Osteoblast (primary cell): ENCODE data around the gene CARNS1. TPM values are rescaled to one million over a fixed set of nuclear protein-coding genes. Genes with fewer than 3 reads are reported as not detected.

Source experiments
- DNase-seq: peaks from one replicate; pipeline ENCODE4 v3.0.0; 2011; ENCODE audit warnings: low spot score, mixed read lengths; ENCODE audit not compliant: insufficient read length; ENCODE audit errors: missing footprints
- H2AFZ ChIP-seq: 2 replicates; pipeline ENCODE4 v1.6.0; 2011; ENCODE audit warnings: mild to moderate bottlenecking, low read length
- H3K27ac ChIP-seq: 2 replicates; pipeline ENCODE4 v1.5.1; 2011; ENCODE audit warnings: mild to moderate bottlenecking, low read depth, low read length, moderate library complexity
- H3K27me3 ChIP-seq: 2 replicates; pipeline ENCODE4 v1.6.0; 2012; ENCODE audit warnings: mild to moderate bottlenecking, control low read depth, inconsistent platforms, low read length, moderate library complexity; ENCODE audit not compliant: insufficient read depth
- H3K36me3 ChIP-seq: 2 replicates; pipeline ENCODE4 v1.5.1; 2011; ENCODE audit warnings: mild to moderate bottlenecking, low read length, control low read depth, moderate library complexity; ENCODE audit not compliant: insufficient read depth
- H3K4me1 ChIP-seq: 2 replicates; pipeline ENCODE4 v1.5.1; 2011; ENCODE audit warnings: mild to moderate bottlenecking, low read length, control low read depth, moderate library complexity; ENCODE audit not compliant: insufficient read depth
- H3K4me2 ChIP-seq: 2 replicates; pipeline ENCODE4 v1.6.0; 2011; ENCODE audit warnings: mild to moderate bottlenecking, low read length; ENCODE audit not compliant: insufficient read depth
- H3K4me3 ChIP-seq: fragments of 200-600 bp; sonication (generic); 3 replicates; pipeline ENCODE4 v1.5.1; 2012; ENCODE audit warnings: mild to moderate bottlenecking, low read length, inconsistent platforms; ENCODE audit not compliant: insufficient read depth
- H3K79me2 ChIP-seq: 2 replicates; pipeline ENCODE4 v1.6.0; 2012; ENCODE audit warnings: mild to moderate bottlenecking, low read length, control low read depth, inconsistent platforms; ENCODE audit not compliant: insufficient read depth
- H3K9me3 ChIP-seq: 2 replicates; pipeline ENCODE4 v1.5.1; 2011; ENCODE audit warnings: low read depth, low read length, control low read depth
- H4K20me1 ChIP-seq: 2 replicates; pipeline ENCODE4 v1.6.0; 2012; ENCODE audit warnings: mild to moderate bottlenecking, low read length, control low read depth; ENCODE audit not compliant: insufficient read depth
- total RNA-seq: library from RNA; depleted of rRNA; stranded (reverse); fragments of >200 nt; gene quantifications from 2 replicates; pipeline ENCODE4 v1.2.3, GENCODE V29; 2012
- TF ChIP-seq, protein P1 (sequence below): IDR thresholded peaks from 2 replicates; pipeline ENCODE4 v1.5.1; 2011; ENCODE audit warnings: mild to moderate bottlenecking, low read depth, low read length, moderate library complexity; ENCODE audit errors: extremely low read depth

The CARNS1 gene
- total RNA-seq, 1 donor: under 0.01 TPM

DNA sequence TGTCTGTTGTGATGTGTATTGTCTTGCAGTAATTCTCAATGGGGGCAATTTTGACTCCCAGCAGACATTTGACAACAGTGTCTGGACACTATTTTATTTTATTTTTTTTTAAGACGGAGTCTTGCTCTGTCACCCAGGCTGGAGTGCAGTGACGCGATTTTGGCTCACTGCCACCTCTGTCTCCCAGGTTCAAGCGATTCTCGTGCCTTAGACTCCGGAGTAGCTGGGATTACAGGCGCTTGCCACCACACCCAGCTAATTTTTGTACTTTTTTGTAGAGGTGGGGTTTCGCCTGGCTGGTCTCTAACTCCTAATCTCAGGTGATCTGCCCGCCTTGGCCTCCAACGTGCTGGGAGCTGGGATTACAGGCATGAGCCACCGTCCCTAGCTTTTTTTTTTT lies 14.2 kb downstream of the CARNS1 start:
- Histone ChIP-seq H3K9me3 (no peaks in the 10 kb centered on the region), H3K27me3 (no peaks in the 10 kb centered on the region), H3K36me3 (peaks cover 34% of the 10 kb centered on the region), H3K27ac (no peak overlapping the region), H3K4me1 (peaks cover 12% of the 10 kb centered on the region), H3K79me2 (peaks cover 25% of the 10 kb centered on the region), H2AFZ (no peak overlapping the region), H3K4me3 (no peak overlapping the region), H4K20me1 (no peaks in the 10 kb centered on the region), H3K4me2 (peak overlapping the region; percentile 87)
- TF ChIP-seq, protein P1, sequence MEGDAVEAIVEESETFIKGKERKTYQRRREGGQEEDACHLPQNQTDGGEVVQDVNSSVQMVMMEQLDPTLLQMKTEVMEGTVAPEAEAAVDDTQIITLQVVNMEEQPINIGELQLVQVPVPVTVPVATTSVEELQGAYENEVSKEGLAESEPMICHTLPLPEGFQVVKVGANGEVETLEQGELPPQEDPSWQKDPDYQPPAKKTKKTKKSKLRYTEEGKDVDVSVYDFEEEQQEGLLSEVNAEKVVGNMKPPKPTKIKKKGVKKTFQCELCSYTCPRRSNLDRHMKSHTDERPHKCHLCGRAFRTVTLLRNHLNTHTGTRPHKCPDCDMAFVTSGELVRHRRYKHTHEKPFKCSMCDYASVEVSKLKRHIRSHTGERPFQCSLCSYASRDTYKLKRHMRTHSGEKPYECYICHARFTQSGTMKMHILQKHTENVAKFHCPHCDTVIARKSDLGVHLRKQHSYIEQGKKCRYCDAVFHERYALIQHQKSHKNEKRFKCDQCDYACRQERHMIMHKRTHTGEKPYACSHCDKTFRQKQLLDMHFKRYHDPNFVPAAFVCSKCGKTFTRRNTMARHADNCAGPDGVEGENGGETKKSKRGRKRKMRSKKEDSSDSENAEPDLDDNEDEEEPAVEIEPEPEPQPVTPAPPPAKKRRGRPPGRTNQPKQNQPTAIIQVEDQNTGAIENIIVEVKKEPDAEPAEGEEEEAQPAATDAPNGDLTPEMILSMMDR: no peak
- no peak for DNase-seq

DNA sequence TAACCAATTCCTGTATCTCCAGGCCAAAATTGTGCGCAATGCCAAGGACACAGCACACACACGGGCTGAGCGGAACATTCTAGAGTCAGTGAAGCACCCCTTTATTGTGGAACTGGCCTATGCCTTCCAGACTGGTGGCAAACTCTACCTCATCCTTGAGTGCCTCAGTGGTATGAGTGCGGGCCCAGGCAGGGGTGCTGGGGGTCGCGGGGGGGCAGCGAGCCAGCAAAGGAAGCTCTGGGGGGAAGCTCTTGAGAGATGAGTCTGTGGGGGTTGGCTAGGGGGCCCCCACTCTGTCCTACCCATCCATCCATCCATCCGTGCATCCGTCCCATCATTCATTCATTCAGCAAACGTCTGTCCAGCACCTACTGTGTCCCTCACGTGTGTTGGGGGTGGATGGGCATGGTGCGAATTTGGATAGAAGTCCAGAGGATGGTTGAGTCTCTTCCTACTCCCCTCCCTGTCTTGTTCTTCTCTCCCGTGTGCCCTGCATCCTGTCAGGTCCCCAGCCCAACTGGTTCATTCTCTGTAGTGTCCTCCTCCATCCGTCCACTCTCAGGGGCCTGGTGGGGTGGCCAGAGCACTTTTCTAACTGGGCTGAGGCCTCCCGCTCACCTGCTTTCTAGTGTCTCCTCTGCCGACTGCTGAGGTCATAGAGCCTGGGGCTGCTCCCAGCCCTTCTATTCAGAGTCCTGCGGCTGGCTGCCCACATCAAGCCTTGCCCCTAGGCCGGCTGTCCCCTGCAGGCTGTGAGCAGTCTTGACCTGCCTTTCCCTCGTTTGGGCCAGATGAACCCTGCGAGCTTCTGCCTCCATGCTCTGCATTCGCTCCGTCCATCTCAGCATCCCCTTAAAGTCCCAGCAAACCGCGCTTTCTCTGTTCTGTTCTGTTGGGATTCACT lies 16.1 kb downstream of the CARNS1 start:
- Histone ChIP-seq H3K4me1 (peaks cover 12% of the 10 kb centered on the region), H3K4me2 (no peak overlapping the region), H3K4me3 (no peak overlapping the region), H4K20me1 (no peaks in the 10 kb centered on the region), H3K79me2 (peaks cover 25% of the 10 kb centered on the region), H2AFZ (no peak overlapping the region), H3K36me3 (peaks cover 34% of the 10 kb centered on the region), H3K27ac (no peak overlapping the region), H3K9me3 (no peaks in the 10 kb centered on the region), H3K27me3 (no peaks in the 10 kb centered on the region)
- TF ChIP-seq, protein P1: no peak
- DNase-seq: no peak

DNA sequence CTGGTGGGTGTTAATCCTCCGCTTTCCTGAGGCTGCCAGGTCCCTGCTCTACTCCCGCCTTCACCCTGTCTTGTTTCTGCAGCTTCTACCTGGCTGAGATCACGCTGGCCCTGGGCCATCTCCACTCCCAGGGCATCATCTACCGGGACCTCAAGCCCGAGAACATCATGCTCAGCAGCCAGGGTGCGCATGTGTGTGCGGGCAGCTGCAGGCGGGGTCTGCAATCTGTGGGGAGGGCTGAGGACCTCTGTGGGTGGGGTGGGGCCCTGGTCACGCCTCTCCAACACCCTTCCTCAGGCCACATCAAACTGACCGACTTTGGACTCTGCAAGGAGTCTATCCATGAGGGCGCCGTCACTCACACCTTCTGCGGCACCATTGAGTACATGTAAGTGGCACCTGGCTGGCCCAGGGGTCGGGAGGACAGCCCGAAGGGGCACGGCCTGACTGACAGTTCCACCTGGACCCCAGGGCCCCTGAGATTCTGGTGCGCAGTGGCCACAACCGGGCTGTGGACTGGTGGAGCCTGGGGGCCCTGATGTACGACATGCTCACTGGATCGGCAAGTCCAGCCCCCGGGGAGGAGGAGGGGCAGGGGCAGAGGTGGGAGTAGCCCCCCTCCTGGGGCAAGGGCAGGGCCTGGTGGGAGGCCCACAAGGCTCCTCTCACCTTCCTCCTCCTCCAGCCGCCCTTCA lies 17.3 kb downstream of the CARNS1 start:
- DNase-seq: no peak
- TF ChIP-seq, protein P1: no peak
- H3K27me3 ChIP-seq: no peaks in the 10 kb centered on the region
- no peaks in the 10 kb centered on the region for H4K20me1 ChIP-seq
- no peaks in the 10 kb centered on the region for H3K9me3 ChIP-seq
- H3K4me3 ChIP-seq: no peak overlapping the region
- H3K4me1 ChIP-seq: peaks cover 9% of the 10 kb centered on the region
- H3K27ac ChIP-seq: no peak overlapping the region
- H2AFZ ChIP-seq: no peak overlapping the region
- peaks cover 34% of the 10 kb centered on the region for H3K36me3 ChIP-seq
- H3K79me2 ChIP-seq: peaks cover 25% of the 10 kb centered on the region
- no peak overlapping the region for H3K4me2 ChIP-seq
